DMS53 (cell line): ENCODE measurements around the gene LSM14A.
"Not testable (repeated sequence)": the region's sequence is repeated elsewhere in the genome, so short reads cannot be mapped to it uniquely, and the experiment has no call there.

Source experiments
- DNase-seq: peaks from one replicate; lab custom pipeline; 2025; lab: John Stamatoyannopoulos, UW

LSM14A gene

DNA sequence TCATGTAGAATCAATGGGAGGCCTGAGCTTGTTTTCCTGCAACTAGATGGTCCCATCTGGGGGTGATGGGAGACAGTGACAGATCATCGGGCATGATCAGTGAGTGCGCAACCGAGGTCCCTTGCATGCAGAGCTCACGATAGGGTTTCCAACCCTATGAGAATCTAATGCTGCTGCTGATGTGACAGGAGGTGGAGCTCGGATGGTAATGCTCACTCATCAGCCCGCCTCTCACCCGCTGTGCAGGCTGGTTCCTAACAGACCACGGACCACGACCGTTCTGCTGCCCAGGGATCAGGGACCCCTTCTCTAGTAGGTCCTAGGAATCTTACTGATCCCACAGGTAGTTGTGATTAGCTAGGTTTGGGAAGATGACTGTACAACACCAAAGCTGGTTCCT, 58.5 kb downstream of the LSM14A start:
- no peak for DNase-seq

DNA sequence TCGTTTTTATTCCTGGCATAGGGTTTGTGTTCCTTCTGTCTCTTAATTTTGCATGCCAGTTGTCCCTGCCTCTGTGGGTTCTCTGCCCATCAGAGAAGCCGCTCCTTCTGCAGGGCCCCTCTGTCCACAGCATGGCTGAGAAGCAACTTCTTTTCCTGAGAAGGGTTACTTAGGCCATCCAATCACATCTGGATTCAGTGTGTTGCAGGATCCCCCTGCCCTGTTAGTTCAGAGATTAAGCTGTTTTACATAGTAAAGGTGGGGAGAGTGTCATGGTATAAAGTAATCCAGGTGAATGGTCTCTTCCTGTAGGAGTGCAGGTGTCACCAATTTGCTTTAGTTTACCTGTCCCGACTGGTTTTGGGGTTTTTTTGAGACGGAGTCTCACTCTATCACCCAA, 59.1 kb downstream of the LSM14A start:
- DNase-seq = no peak

DNA sequence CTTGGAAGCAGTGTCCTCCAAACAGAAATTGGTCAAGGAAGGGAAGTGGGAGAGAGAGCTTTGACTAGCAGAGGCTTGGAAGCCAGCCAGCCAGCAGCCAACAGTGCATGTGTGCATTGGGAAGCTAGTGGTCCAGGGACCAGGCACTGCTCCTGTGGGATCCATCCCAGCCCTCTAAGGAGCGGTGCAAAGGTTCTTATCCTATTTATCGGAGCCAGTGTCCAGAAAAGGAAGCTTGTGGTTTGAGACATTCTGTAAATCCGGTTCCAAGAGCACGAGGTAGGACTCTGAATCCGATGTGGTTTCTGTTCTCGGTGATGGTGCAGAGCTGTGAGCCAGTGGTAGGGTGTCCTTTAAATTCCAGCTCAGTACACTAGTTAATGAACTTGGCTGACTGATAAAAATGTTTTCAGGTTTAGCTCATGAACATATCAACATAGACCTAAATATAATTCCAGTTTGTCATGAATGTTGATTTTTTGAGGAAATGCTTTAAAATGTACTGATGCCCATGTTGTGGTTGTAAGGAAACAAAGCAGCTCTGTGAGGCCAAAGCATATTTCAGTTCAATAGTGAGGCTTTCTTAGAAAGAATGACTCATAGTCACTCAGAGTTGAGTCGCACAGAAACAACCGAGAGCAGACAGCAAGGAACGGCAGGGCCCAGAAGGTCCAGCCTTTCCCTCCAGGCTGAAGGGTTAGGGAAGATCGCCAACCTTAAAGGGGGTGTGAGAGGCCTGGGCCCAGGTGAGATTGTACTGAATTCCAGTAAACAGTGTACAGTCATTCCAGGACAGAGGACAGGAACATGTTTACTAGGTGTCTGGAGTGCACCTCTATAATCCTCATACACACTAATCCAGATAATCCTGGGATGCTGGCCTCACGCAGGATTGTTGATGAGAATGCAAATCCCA, 60.5 kb downstream of the LSM14A start:
- DNase-seq = peak; percentile 25

DNA sequence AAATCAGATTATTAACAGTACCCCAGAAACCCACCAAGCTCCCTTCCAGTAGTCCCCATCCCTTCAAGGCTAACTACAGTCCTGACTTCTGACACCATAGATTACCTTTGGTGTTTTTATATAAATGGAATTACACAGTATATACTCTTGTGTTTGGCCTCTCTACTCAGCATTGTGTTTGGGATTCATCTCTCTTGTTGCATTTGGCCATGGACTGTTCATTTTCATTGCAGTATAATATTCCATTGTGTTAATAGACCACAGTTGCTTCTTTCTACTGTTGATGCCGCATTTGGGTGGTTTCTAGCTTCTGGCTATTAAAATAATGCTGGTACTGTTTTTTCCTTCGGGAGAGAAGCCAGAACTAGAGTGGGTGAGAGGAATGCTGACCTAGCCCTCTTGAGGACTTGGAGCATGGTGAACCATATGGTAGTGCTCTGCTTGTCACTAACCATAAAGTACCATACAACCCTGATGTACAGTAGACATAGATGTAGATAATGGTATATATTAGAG, 63.2 kb downstream of the LSM14A start:
- DNase-seq = no peak

DNA sequence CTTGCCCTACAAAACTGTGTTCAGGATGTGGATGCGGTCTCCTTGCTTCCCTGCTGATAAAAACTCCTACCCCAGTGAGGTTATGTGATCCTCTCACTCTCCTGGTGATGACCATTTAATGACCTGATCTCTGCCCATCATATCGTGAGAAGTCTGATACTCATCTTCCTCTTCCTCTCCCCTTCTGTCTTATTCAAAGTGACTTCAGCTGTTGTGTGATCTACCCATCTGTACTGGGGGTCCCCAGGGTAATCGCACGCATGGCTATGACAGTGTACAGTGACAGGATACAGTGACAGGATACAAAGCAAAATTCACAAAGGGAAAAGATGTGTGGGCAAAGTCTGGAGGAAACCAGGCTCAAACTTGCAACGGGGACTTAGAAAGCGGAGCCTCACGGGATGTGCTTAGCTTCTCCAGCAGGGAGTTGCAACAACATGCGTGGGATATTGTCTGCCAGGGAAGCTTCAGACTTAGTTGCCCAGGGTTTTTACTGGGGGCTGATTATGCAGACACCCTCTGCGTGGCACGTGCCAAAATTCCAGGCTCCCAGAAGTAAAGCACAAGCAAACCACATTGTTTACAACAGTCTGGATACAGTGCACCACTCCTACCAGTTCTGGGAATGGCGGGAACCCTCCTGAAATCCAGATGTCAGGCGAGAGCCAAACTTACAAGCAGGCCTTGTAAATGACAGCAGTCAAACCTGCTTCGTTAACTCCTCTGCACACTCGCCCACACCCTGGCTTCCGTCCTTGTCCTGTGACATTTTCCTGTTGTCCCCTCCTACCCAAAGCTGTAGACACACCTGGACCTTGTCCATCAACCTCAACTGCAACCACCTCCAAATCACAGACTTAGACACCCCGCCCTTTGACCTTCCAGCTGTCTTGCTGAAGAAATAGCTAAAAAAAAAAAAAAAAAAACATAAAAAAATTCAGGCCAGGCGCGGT, 64.0 kb downstream of the LSM14A start:
- no peak for DNase-seq

DNA sequence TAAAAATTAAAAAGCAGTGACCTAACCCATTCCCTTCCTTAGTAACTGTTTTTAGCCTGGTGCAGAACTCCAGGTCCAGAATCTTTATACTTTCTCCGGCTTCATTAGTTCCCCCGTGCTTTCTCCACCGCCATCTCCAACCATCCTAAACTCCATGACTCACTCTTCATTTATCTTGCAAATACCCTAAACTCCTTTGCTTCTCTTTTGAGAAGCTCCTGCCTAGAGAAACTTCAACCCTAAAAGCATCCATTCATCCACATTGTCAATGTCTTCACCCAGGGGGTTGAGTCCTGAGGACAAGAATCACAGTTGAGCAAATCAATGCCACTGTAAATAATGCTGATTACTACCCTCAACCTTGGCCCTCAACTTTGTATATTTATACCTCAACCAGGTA, 65.0 kb downstream of the LSM14A start:
- no peak for DNase-seq

DNA sequence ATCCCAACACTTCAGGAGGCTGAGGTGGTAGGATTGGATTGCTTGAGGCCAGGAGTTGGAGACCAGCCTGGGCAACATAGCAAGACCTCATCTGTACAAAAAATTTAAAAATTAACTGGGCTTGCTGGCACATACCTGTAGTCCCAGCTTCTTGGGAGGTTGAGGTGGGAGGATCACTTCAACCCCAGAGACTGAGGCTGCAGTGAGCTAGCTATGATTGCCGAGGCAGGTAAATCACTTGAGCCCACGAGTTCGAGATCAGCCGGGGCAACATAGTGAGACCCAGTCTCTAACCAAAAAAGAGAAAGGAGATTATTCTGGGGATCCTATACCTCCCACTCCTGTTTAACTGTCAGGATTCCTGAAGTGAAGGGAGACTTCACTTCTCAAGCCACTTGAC, 65.6 kb downstream of the LSM14A start:
- no peak for DNase-seq

DNA sequence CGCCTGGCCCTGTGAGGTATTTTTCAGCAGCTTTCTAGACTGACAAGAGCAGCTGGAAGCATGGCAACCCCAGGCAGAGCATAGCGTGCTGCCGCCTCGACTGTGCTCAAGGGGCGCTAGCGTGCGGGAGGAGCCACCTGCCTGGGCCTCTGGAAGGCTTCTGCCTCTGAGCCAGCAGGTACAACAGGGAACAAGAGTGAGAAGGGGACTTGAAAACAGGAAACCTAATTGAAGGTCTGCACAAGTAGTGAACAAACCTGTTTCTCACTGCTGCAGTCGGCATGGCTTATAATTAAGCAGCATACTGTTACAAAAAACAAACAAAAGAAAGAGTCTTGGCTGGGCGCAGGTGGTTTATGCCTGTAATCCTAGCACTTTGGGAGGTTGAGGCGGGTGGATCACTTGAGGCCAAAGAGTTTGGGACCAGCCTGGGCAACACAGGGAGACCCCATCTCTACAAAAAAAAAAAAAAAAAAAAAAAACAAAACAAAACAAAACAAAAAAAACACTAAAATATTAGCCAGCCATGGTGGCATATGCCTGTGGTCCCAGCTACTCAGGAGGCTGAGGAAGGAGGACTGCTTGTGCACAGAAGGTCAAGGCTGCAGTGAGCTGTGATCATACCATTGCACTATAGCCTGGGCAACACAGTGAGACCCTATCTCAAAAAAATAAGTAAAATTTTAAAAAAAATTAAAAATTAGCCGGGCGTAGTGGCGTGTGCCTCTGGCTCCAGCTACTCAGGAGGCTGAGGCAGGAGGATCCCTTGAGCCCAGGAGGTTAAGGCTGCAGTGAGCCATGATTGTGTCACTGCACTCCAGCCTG, 69.4 kb downstream of the LSM14A start:
- DNase-seq = peak; percentile 98

DNA sequence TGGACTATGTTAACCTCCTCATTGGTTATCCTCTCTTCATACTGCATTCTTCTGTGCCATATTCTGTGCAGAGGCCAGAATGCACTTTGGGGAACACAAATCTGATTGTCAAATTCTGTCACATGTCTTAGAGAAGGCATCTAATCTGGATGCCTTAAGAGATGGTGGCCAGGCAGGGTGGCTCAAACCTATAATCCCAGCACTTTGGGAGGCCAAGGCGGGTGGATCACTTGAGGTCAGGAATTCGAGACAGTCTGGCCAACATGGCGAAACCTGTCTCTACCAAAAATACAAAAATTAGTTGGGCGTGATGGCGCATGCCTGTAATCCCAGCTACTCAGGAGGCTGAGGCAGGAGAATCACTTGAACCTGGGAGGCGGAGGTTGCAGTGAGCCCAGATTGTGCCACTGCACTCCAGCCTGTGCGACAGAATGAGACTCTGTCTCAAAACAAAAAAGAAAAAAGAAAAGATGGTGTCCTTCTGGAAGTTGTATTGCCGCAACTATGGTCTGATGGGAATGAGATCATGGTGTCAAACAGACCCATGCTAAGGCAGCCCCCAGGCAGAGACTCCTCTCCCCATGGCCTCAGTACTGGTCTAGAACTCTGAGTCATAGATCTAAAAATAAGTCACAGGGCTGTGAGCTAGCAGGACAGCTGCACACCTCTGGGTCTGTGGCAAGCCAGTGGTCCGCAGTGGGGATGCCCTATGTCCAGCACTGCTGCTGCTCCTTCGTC, 71.0 kb downstream of the LSM14A start:
- peak; percentile 41 for DNase-seq

DNA sequence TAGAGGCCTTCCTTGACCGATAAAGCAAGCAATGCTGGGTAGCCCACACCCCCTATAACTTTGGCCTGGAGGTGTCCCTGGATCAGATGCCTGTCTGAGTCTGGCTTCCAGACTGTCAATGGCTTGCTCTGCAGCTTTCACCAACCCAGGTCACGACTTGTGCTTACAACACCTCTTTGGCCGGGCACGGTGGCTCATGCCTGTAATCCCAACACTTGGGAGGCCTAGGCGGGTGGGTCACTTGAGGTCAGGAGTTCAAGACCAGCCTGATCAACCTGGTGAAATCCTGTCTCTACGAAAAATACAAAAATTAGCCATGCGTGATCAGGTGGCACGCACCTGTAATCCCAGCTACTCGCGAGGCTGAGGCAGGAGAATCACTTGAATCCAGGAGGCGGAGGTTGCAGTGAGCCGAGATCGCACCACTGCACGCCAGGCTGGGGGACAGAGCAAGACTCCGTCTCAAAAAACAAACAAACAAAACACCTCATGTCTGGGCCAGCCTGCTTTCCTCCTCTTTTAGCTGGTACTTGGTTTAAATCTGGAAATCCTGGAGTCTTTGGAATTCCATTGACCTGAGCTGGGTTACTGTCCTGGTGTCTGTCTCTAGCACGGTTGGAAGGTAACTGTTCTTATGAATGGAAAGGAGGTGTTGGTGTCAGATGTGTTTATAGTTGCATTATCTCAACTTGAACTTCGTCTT, 71.7 kb downstream of the LSM14A start:
- DNase-seq = no peak

DNA sequence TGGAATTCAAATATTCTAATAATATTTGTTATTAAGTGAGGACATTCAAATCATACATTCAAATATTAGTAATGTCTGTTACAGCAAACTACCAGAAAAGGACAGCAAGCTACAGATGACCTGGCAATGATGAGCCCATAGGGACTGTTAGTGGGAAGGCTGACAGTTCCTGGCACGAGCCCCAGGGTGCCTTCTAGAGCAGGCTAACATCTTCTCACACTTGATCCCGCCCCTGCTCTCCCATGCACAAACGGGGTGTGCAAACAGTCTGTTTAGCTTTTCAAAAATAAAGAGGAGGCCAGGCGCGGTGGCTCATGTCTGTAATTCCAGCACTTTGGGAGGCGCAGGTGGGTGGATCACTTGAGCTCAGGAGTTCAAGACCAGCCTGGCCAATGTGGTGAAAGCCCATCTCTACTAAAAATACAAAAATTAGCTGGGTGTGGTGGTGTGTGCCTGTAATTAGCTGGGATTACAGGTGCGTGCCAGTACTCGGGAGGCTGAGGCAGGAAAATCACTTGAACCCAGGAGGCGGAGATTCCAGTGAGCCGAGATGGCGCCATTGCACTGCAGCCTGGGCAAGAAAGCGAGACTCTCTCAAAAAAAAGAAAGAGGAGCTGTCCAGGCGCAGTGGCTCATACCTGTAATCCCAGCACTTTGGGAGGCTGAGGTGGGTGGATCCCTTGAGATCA, 72.5 kb downstream of the LSM14A start:
- DNase-seq = no peak

DNA sequence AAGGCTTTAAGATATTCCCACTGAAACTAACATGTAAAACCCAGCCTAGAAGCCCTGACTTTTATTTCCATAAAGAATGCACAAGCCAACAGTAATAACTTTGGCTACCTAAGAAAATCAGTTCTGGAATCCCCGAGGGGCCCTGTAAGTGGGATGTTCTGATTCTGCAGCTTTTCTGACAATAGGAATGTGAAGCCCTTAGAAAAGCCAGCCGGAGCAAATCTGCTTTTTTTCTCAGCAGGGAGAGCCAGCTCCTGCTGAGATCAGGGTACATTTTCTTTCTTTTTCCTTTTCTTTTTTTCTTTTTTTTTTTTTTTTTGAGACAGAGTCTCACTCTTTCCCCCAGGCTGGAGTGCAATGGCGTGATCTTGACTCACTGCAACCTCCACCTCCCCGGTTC, 74.0 kb downstream of the LSM14A start:
- DNase-seq = no peak

DNA sequence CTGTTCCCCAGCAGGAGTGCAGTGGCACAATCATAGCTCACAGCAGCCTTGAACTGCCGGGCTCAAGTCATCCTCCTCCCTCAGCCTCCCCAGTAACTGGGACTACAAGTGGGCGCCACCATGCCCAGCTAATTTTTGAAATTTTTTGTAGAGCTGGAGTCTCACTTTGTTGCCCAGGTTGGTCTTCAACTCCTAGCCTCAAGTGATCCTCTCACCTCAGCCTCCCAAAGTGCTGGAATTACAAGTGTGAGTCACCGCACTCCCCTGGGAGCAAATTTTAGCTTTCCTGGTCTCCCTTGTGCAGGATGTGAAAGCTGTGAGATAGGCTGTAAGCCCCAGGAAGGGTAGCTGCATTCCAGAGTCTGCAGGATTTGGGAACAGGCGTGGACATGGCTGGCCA, 76.6 kb downstream of the LSM14A start:
- no peak for DNase-seq

DNA sequence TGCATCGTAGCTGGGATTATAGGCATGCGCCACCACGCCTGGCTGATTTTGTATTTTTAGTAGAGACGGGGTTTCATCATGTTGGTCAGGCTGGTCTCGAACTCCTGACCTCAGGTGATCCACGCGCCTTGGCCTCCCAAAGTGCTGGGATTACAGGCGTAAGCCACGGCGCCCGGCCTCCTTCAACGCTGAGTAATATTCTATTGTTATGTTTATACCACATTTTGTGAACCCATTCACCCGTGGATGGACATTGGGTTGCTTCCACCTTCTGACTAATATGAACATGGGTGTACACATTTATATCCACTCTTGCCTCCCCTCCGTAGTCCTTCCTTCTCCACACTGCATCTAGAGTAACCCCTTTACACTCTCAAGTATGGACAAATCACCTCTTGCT, 80.9 kb downstream of the LSM14A start:
- DNase-seq = not testable (repeated sequence)

DNA sequence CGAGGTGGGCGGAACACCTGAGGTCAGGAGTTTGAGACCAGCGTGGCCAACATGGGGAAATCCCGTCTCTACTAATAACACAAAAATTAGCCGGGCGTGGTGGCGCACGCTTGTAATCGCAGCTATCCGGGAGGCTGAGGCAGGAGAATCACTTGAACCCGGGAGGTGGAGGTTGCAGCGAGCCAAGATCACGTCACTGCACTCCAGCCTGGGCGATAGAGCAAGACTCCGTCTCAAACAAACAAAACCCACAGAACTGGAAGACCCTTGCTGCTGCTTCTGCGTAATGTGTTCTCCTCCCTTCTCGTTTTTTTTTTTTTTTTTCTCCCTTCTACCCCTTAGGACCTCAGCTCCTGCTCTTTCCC, 81.4 kb downstream of the LSM14A start:
- not testable (repeated sequence) for DNase-seq

DNA sequence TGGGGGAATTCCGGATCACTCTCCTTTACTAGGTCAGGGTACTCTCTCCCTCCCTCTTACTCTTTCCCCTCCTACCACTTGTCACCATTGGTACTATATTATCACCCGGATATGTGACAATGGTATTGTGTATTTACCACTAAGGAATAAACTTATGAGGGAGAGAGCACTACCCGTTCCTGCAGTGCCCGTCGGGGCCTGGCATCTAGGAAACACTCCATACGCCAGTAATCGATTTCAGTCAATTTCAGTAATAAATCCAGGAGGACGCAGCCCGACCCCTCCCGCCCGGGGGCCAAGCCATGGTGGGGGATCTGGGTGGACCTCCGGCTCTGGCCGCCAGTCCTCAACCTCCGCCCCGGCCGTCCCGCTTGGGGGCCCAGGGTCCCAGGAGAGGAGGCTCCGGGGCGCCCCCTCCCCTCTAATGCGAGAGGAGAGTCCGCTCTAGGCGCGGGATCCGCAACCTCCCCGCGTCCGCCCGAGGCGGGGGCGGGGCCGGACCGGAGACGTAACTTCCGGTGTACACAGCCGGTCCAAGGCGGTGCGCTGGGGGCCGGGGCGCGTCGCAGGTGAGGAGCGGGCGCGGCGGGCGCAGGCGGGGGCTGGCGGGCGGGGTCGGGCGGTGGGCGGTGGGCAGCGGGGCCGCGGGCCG, 81.9 kb downstream of the LSM14A start, which contains the start of gene GARRE1:
Gene GARRE1, plus strand, starts transcription at position 509 of the 652 bp plus-strand sequence. CDS start 45,920 bp downstream, outside the sequence.
- DNase-seq = peak; percentile 95

DNA sequence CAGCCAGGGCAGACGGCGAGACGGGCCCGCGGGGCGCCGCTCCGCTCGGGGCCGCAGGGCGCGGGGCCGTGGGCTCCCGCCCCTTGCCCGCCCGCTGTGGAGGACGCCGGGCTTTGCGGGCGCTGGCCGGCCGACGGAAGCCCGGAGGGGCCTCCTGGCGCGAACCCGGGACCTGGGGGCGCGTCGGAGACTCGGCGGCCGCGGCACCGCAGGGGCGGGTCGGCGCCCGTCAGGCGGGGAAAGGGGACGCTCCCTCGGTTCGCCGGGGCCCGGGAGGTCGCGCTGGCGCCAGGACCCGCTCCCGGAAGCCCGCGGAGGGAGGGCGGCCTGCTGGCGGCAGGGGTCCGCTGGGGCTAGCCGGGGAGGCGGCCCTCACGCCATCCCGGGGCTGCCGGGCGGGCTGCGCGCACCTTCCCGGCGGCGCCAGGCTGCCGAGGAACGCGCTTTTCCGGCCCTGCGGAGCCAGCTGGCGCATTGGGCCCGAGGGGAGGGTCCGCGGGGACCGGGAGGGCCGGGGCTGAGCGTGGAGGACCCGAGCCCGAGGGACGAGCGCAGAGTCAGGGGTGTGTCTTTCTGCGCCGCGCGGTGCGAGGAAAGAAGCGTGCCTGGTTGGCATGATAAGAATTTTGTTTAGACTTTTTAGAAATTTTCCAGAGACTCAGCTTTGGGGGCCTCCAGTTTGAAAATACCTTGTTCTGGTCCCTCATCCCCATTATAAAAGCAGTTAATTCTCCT, 82.6 kb downstream of the LSM14A start:
- peak; percentile 91 for DNase-seq

DNA sequence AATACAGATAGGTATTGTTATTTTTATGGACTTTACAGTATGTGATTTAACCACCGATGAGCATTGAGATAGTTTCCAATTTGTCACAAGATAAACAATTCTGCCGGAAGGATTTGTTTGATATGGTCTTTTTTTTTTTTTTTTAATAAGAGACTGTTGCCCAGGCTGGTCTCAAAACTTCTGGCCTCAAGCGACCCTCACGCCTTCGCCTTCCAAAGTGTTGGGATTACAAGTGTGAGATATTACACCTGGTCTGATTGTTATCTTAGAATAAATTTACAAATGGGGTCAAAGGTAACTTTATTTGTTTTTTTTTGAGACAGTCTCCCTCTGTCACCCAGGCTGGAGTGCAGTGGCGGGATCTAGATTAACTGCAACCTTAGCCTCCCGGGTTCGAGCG, 83.2 kb downstream of the LSM14A start:
- DNase-seq = no peak
